HCT116 (cell line): ENCODE data around the gene KNL1. TPM values are rescaled to one million over a fixed set of nuclear protein-coding genes. Genes with fewer than 3 reads are reported as not detected.

ENCODE experiments used
- ATAC-seq: fragments of 200-7000 bp; cut with Tn5 transposase; 2 replicates; pipeline ENCODE4 v1.9.1; 2020; ENCODE audit warnings: mild to moderate bottlenecking, moderate library complexity
- BruUV-seq: library from RNA; stranded (reverse); fragments of 400-500 nt; replicated peaks from 2 replicates; lab custom pipeline; 2021; lab: Mats Ljungman, UMichigan
- CTCF ChIA-PET: fragments of 300-600 bp; sonication (Branson Sonifier 250); formaldehyde crosslinking; loops from one replicate; lab custom pipeline; 2021; ENCODE audit warnings: antibody characterized with exemption; lab: Charles Lee
- POLR2A ChIA-PET: fragments of 300-600, 350-600 bp; sonication (Branson Sonifier 250); formaldehyde crosslinking; loops from one replicate; lab custom pipeline; 2021; ENCODE audit warnings: antibody characterized with exemption; lab: Charles Lee
- RAD21 ChIA-PET, 2 experiments: fragments of 300-600 bp; sonication (Branson Sonifier 250); formaldehyde crosslinking; loops; one replicate each; lab custom pipeline; 2023; ENCODE audit warnings: low total read pairs in 2 of 2; ENCODE audit not compliant: uncharacterized antibody in 2 of 2, unreplicated experiment in 2 of 2, low non-redundant PET in 1 of 2; lab: Charles Lee
- DNase-seq: peaks from one replicate; pipeline ENCODE4 v3.0.0-alpha.2; 2010; ENCODE audit warnings: low read depth, low spot score
- H2AFZ ChIP-seq: fragments of 200-600 bp; shearing (Covaris generic), sonication (generic); 2 replicates; pipeline ENCODE4 v1.6.1; 2017; ENCODE audit warnings: low read depth, mixed run types, mixed read lengths, antibody characterized with exemption, low read length; ENCODE audit not compliant: poor library complexity, severe bottlenecking
- H3K27ac ChIP-seq: 2 replicates; pipeline ENCODE4 v1.5.1; 2012; ENCODE audit warnings: low read depth, low read length
- H3K27me3 ChIP-seq: fragments of 200-600 bp; sonication (generic); 2 replicates; pipeline ENCODE4 v1.6.1; 2016; ENCODE audit warnings: mixed run types, low read length, mixed read lengths; ENCODE audit not compliant: insufficient read depth
- H3K36me3 ChIP-seq, 2 experiments: fragments of 200-500 bp in 1 of 2; fragments of 200-600 bp in 1 of 2; sonication (Bioruptor generic) in 1 of 2; sonication (generic) in 1 of 2; 2 replicates each; pipeline versions ENCODE4 v1.5.1 to v1.6.1; 2014 to 2016; ENCODE audit warnings: low read length in 2 of 2, inconsistent platforms in 1 of 2, mixed read lengths in 1 of 2, mixed run types in 1 of 2; ENCODE audit not compliant: insufficient read depth in 2 of 2, control insufficient read depth in 1 of 2
- H3K4me1 ChIP-seq, 2 experiments: fragments of 200-600 bp in 1 of 2; sonication (generic) in 1 of 2; 2 replicates each; pipeline versions ENCODE4 v1.5.1 to v1.6.1; 2012 to 2017; ENCODE audit warnings: low read length in 2 of 2, inconsistent platforms in 1 of 2, mild to moderate bottlenecking in 1 of 2, mixed read lengths in 1 of 2, mixed run types in 1 of 2, moderate library complexity in 1 of 2; ENCODE audit not compliant: insufficient read depth in 2 of 2, control insufficient read depth in 1 of 2
- H3K4me2 ChIP-seq: fragments of 200-600 bp; sonication (generic); 2 replicates; pipeline ENCODE4 v1.6.1; 2017; ENCODE audit warnings: mixed run types, low read length, mixed read lengths
- H3K4me3 ChIP-seq, 2 experiments: fragments of 200-600 bp in 1 of 2; sonication (generic) in 1 of 2; replicated peaks in 1 of 2; 2 replicates each; pipeline ENCODE4 v1.5.1; 2011 to 2016; ENCODE audit warnings: low read length in 2 of 2, control low read depth in 1 of 2, low read depth in 1 of 2, mild to moderate bottlenecking in 1 of 2, mixed read lengths in 1 of 2, mixed run types in 1 of 2
- H3K79me2 ChIP-seq: fragments of 200-600 bp; sonication (generic); 2 replicates; pipeline ENCODE4 v1.6.1; 2017; ENCODE audit warnings: mild to moderate bottlenecking, mixed run types, low read length, moderate library complexity, mixed read lengths; ENCODE audit not compliant: insufficient read depth
- H3K9ac ChIP-seq: fragments of 200-600 bp; sonication (generic); 2 replicates; pipeline ENCODE4 v1.6.1; 2016; ENCODE audit warnings: low read length, mixed read lengths
- H3K9me2 ChIP-seq: fragments of 200-600 bp; sonication (generic), shearing (Covaris generic); 2 replicates; pipeline ENCODE4 v1.6.1; 2017; ENCODE audit warnings: mixed run types, mild to moderate bottlenecking, moderate library complexity; ENCODE audit not compliant: insufficient read depth
- H3K9me3 ChIP-seq, 2 experiments: fragments of 200-500 bp in 1 of 2; fragments of 200-600 bp in 1 of 2; sonication (Bioruptor generic) in 1 of 2; sonication (generic) in 1 of 2; 2 replicates each; pipeline ENCODE4 v1.6.1; 2014 to 2017; ENCODE audit warnings: low read length in 2 of 2, mixed read lengths in 2 of 2, inconsistent platforms in 1 of 2, low read depth in 1 of 2, mild to moderate bottlenecking in 1 of 2, mixed run types in 1 of 2, moderate library complexity in 1 of 2; ENCODE audit not compliant: control insufficient read depth in 1 of 2, insufficient read depth in 1 of 2
- H4K20me1 ChIP-seq: fragments of 200-600 bp; sonication (generic), shearing (Covaris generic); 2 replicates; pipeline ENCODE4 v1.6.1; 2017; ENCODE audit warnings: mixed run types, mild to moderate bottlenecking, moderate library complexity; ENCODE audit not compliant: insufficient read depth
- CEBPB ChIP-seq: IDR thresholded peaks from 2 replicates; pipeline ENCODE4 v1.6.1; 2012; ENCODE audit warnings: low read depth
- FOSL1 ChIP-seq: IDR thresholded peaks from 2 replicates; pipeline ENCODE4 v1.6.1; 2012; ENCODE audit warnings: low read depth
- SIN3A ChIP-seq: IDR thresholded peaks from 2 replicates; pipeline ENCODE4 v1.6.1; 2012; ENCODE audit warnings: low read depth
- TCF7L2 ChIP-seq: IDR thresholded peaks from 2 replicates; pipeline ENCODE4 v1.7.0; 2011; ENCODE audit warnings: borderline replicate concordance, inconsistent platforms; ENCODE audit not compliant: insufficient read depth, insufficient read length; ENCODE audit errors: extremely low read depth
- ZNF274 ChIP-seq: fragments of 200-500 bp; sonication (Bioruptor generic); IDR thresholded peaks from 2 replicates; pipeline ENCODE4 v1.6.1; 2014; ENCODE audit warnings: mild to moderate bottlenecking, low read depth, low read length, inconsistent platforms
- intact Hi-C: fragments of 100-400 bp; cut with micrococcal nuclease; formaldehyde crosslinking; loops from 2 replicates; pipeline ENCODE4 v1.10.0; 2022
- total RNA-seq: library from RNA; stranded (reverse); gene quantifications from one replicate; pipeline ENCODE4 v1.2.1, GENCODE V29; 2021; ENCODE audit not compliant: unreplicated experiment
- TF ChIP-seq, protein P1 (sequence below): IDR thresholded peaks from 2 replicates; pipeline ENCODE4 v1.6.1; 2012; ENCODE audit warnings: low read depth
- TF ChIP-seq, protein P2 (sequence below): IDR thresholded peaks from 2 replicates; pipeline ENCODE4 v1.6.1; 2012

KNL1 gene
- total RNA-seq, 1 experiment from 2014 or later: 30.6 TPM

DNA sequence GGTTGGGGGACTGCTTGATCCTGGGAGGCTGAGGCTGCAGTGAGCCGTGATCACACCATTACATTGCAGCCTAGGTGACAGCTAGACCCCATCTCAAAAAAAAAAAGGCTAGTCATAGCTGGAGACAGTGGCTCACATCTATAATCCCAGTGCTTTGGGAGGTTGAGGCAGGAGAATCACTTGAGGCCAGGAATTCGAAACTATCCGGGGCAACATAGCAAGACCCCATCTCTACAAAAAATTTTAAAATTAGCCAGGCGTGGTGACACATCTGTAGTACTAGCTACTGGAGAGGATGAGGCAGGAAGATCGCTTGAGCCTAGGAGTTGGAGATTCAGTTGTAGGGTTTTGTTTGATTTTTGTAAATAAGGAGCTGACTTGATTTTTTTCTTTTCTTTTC lies 45.6 kb downstream of the KNL1 start:
- ChIA-PET CTCF (no interaction called here), POLR2A (no interaction called here), RAD21 (no interaction called here)
- no peaks in the 10 kb centered on the region for H3K9me3 ChIP-seq
- intact Hi-C loops: no loop called here
- H2AFZ ChIP-seq: no peak overlapping the region
- H3K79me2 ChIP-seq: no peaks in the 10 kb centered on the region
- no peak overlapping the region for H3K27ac ChIP-seq
- no peak overlapping the region for H3K9ac ChIP-seq
- H3K9me2 ChIP-seq: no peaks in the 10 kb centered on the region
- BruUV-seq: no TSS peak
- no peak overlapping the region for H3K4me3 ChIP-seq
- no peaks in the 10 kb centered on the region for H4K20me1 ChIP-seq
- DNase-seq (no peak), ATAC-seq (no peak)
- no peak overlapping the region for H3K4me2 ChIP-seq
- TF ChIP-seq, protein P1, sequence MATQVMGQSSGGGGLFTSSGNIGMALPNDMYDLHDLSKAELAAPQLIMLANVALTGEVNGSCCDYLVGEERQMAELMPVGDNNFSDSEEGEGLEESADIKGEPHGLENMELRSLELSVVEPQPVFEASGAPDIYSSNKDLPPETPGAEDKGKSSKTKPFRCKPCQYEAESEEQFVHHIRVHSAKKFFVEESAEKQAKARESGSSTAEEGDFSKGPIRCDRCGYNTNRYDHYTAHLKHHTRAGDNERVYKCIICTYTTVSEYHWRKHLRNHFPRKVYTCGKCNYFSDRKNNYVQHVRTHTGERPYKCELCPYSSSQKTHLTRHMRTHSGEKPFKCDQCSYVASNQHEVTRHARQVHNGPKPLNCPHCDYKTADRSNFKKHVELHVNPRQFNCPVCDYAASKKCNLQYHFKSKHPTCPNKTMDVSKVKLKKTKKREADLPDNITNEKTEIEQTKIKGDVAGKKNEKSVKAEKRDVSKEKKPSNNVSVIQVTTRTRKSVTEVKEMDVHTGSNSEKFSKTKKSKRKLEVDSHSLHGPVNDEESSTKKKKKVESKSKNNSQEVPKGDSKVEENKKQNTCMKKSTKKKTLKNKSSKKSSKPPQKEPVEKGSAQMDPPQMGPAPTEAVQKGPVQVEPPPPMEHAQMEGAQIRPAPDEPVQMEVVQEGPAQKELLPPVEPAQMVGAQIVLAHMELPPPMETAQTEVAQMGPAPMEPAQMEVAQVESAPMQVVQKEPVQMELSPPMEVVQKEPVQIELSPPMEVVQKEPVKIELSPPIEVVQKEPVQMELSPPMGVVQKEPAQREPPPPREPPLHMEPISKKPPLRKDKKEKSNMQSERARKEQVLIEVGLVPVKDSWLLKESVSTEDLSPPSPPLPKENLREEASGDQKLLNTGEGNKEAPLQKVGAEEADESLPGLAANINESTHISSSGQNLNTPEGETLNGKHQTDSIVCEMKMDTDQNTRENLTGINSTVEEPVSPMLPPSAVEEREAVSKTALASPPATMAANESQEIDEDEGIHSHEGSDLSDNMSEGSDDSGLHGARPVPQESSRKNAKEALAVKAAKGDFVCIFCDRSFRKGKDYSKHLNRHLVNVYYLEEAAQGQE: no peak
- no peak for TF ChIP-seq CEBPB
- TF ChIP-seq FOSL1: no peak
- no peak for TF ChIP-seq TCF7L2
- TF ChIP-seq, protein P2, sequence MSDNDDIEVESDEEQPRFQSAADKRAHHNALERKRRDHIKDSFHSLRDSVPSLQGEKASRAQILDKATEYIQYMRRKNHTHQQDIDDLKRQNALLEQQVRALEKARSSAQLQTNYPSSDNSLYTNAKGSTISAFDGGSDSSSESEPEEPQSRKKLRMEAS: no peak
- no peak for TF ChIP-seq SIN3A
- no peak for TF ChIP-seq ZNF274
- no peaks in the 10 kb centered on the region for H3K4me1 ChIP-seq
- no peaks in the 10 kb centered on the region for H3K27me3 ChIP-seq
- peaks cover 6 to 24% of the 10 kb centered on the region in 2 experiments; a peak in 3 of 4 replicates for H3K36me3 ChIP-seq
